Endothelial cell of umbilical vein (primary cell): ENCODE measurements around the gene CEP68. TPM values are rescaled to one million over a fixed set of nuclear protein-coding genes. Genes with fewer than 3 reads are reported as not detected.

ENCODE experiments used
- BruUV-seq: library from RNA; stranded (reverse); fragments of 400-500 nt; replicated peaks from 2 replicates; lab custom pipeline; 2021; lab: Mats Ljungman, UMichigan
- CTCF ChIA-PET: fragments of 300-600, 350-600 bp; sonication (Branson Sonifier 250); formaldehyde crosslinking; loops from one replicate; lab custom pipeline; 2021; ENCODE audit warnings: antibody characterized with exemption, inconsistent platforms; lab: Charles Lee
- POLR2A ChIA-PET: fragments of 300-600, 350-600 bp; sonication (Branson Sonifier 250); formaldehyde crosslinking; loops from one replicate; lab custom pipeline; 2021; ENCODE audit warnings: antibody characterized with exemption, inconsistent platforms; lab: Charles Lee
- DNase-seq: peaks from one replicate; pipeline ENCODE4 v3.0.0-alpha.2; 2011; ENCODE audit warnings: low read depth, low spot score
- FAIRE-seq: peaks from 2 replicates; lab custom pipeline; 2011; peaks lifted over from hg19 to GRCh38; lab: Jason Lieb, UNC
- H2AFZ ChIP-seq: 2 replicates; pipeline ENCODE4 v1.6.0; 2012; ENCODE audit warnings: low read depth, low read length, control low read depth, inconsistent platforms
- H3K27ac ChIP-seq: 2 replicates; pipeline ENCODE4 v1.5.1; 2011; ENCODE audit warnings: low read depth, mild to moderate bottlenecking, control low read depth, low read length, moderate library complexity; ENCODE audit not compliant: insufficient read depth
- H3K27me3 ChIP-seq, 2 experiments: 2 replicates each; pipeline versions ENCODE4 v1.6.0 to v1.6.1; 2011; ENCODE audit warnings: low read length in 2 of 2, mixed read lengths in 1 of 2; ENCODE audit not compliant: control insufficient read depth in 2 of 2, insufficient read depth in 2 of 2
- H3K36me3 ChIP-seq, 2 experiments: 2 replicates in 1 of 2; 3 replicates in 1 of 2; pipeline ENCODE4 v1.5.1; 2011; ENCODE audit warnings: low read length in 2 of 2, mild to moderate bottlenecking in 1 of 2, moderate library complexity in 1 of 2; ENCODE audit not compliant: control insufficient read depth in 2 of 2, insufficient read depth in 2 of 2; ENCODE audit errors: extremely low read depth in 1 of 2
- H3K4me1 ChIP-seq: 3 replicates; pipeline ENCODE4 v1.5.1; 2011; ENCODE audit warnings: mild to moderate bottlenecking, low read length; ENCODE audit not compliant: control insufficient read depth, insufficient read depth; ENCODE audit errors: extremely low read depth
- H3K4me2 ChIP-seq: 2 replicates; pipeline ENCODE4 v1.6.1; 2011; ENCODE audit warnings: low read length, control low read depth, mixed read lengths; ENCODE audit not compliant: insufficient read depth
- H3K4me3 ChIP-seq, 3 experiments: fragments of 200-600 bp in 1 of 3; sonication (generic), shearing (Covaris generic) in 1 of 3; replicated peaks in 1 of 3; 2 replicates each; pipeline ENCODE4 v1.5.1; 2011 to 2016; ENCODE audit warnings: control low read depth in 3 of 3, low read length in 3 of 3, mild to moderate bottlenecking in 2 of 3, inconsistent platforms in 1 of 3, low read depth in 1 of 3, moderate library complexity in 1 of 3; ENCODE audit not compliant: insufficient read depth in 1 of 3
- H3K79me2 ChIP-seq: 2 replicates; pipeline ENCODE4 v1.6.0; 2012; ENCODE audit warnings: low read length, inconsistent platforms; ENCODE audit not compliant: control insufficient read depth, insufficient read depth
- H3K9ac ChIP-seq: replicated peaks from 2 replicates; pipeline ENCODE3; 2011; ENCODE audit warnings: low read length, control low read depth; ENCODE audit not compliant: insufficient read depth; ENCODE audit errors: extremely low read depth
- H3K9me1 ChIP-seq: replicated peaks from 3 replicates; pipeline ENCODE4 v1.6.0; 2011; ENCODE audit warnings: mild to moderate bottlenecking, low read length; ENCODE audit not compliant: control insufficient read depth, insufficient read depth; ENCODE audit errors: extremely low read depth
- H3K9me3 ChIP-seq: replicated peaks from 2 replicates; pipeline ENCODE4 v1.5.1; 2012; ENCODE audit warnings: low read length, inconsistent platforms; ENCODE audit not compliant: control insufficient read depth, insufficient read depth
- H4K20me1 ChIP-seq: replicated peaks from 2 replicates; pipeline ENCODE3; 2011; ENCODE audit warnings: mild to moderate bottlenecking, low read length; ENCODE audit not compliant: control insufficient read depth, insufficient read depth; ENCODE audit errors: extremely low read depth
- CTCF ChIP-seq, 2 donors: IDR thresholded peaks; 1 replicate in 1 of 2; 2 replicates in 1 of 2; pipeline ENCODE4 v1.5.1; 2011; ENCODE audit warnings: low read length in 2 of 2, mild to moderate bottlenecking in 2 of 2, moderate library complexity in 2 of 2, control low read depth in 1 of 2, inconsistent platforms in 1 of 2, low read depth in 1 of 2; ENCODE audit not compliant: insufficient read depth in 1 of 2; ENCODE audit errors: extremely low read depth in 1 of 2
- EZH2 ChIP-seq: IDR thresholded peaks from 2 replicates; pipeline ENCODE4 v1.6.1; 2012; ENCODE audit warnings: borderline replicate concordance, low read depth, mild to moderate bottlenecking, moderate library complexity, low read length, inconsistent platforms; ENCODE audit not compliant: severe bottlenecking
- FOS ChIP-seq: IDR thresholded peaks from 2 replicates; pipeline ENCODE4 v1.6.1; 2011; ENCODE audit warnings: mild to moderate bottlenecking, low read length, moderate library complexity, borderline replicate concordance; ENCODE audit not compliant: insufficient read depth
- GATA2 ChIP-seq: IDR thresholded peaks from 2 replicates; pipeline ENCODE4 v1.7.0; 2011; ENCODE audit warnings: low read depth, mild to moderate bottlenecking, moderate library complexity, mixed read lengths, low read length; ENCODE audit not compliant: insufficient read length, insufficient read depth
- JUN ChIP-seq: IDR thresholded peaks from 2 replicates; pipeline ENCODE4 v1.6.1; 2011; ENCODE audit warnings: borderline replicate concordance, low read depth; ENCODE audit not compliant: insufficient read length, insufficient read depth
- MAX ChIP-seq: IDR thresholded peaks from 2 replicates; pipeline ENCODE4 v1.6.1; 2011; ENCODE audit not compliant: insufficient read depth, insufficient read length
- MYC ChIP-seq: IDR thresholded peaks from one replicate; pipeline ENCODE4 v1.6.1; 2011; ENCODE audit warnings: mild to moderate bottlenecking, low read depth, low read length
- POLR2A ChIP-seq: IDR thresholded peaks from 2 replicates; pipeline ENCODE4 v1.6.1; 2012; ENCODE audit warnings: low read depth, mild to moderate bottlenecking, control low read depth, low read length
- POLR2AphosphoS5 ChIP-seq: IDR thresholded peaks from 2 replicates; pipeline ENCODE4 v1.6.1; 2012; ENCODE audit warnings: low read depth, mild to moderate bottlenecking, control low read depth, low read length, moderate library complexity; ENCODE audit not compliant: insufficient read depth
- dilution Hi-C: fragments of 300-500 bp; cut with MboI; formaldehyde crosslinking; loops from one replicate; pipeline ENCODE4 v1.15.0; 2019; ENCODE audit warnings: low sequenced_read_pairs; ENCODE audit not compliant: extremely low pct_ligation_motif_present
- intact Hi-C: fragments of 100-400 bp; cut with micrococcal nuclease; formaldehyde crosslinking; loops from one replicate; pipeline ENCODE4 v1.10.0; 2022
- polyA plus RNA-seq, 4 experiments: library from polyadenylated mRNA; depleted of rRNA in 3 of 4; stranded (reverse) in 3 of 4; unstranded in 1 of 4; fragments of >200 nt; gene quantifications; 2 replicates each; pipeline versions ENCODE4 v1.2.1 to v1.2.3, GENCODE V29; 2011 to 2012; ENCODE audit warnings: missing spikeins in 1 of 4
- total RNA-seq: library from RNA; stranded (reverse); gene quantifications from 2 replicates; pipeline ENCODE4 v1.2.3, GENCODE V29; 2021

Gene CEP68
- total and polyA plus RNA-seq, 2 donors (not counting 3 experiments of a cell fraction or from before 2014, with no cell fraction given), result 21.4 to 22.0 TPM

GRCh38 chr2:65116645-65117044 lies 60.4 kb downstream of the CEP68 start:
- H3K4me1 ChIP-seq, result no peaks in the 10 kb centered on the region
- H3K36me3 ChIP-seq, result no peaks in the 10 kb centered on the region
- FAIRE-seq, result no peak
- no peak for DNase-seq
- peaks cover 46% of the 10 kb centered on the region for H4K20me1 ChIP-seq
- dilution Hi-C loops, result no loop called here
- H3K79me2 ChIP-seq, result peaks cover 98% of the 10 kb centered on the region
- H3K4me3 ChIP-seq, result no peak overlapping the region
- intact Hi-C loops, result no loop called here
- no peak for TF ChIP-seq POLR2A
- no peak for TF ChIP-seq MAX
- no peak for TF ChIP-seq GATA2
- TF ChIP-seq EZH2, result no peak
- TF ChIP-seq FOS, result no peak
- TF ChIP-seq POLR2AphosphoS5, result no peak
- no peak for TF ChIP-seq MYC
- TF ChIP-seq CTCF (IDR thresholded peaks at IDR 0.05; ENCODE audit: extremely low read depth in 1 of 2, insufficient read depth in 1 of 2, low read depth in 1 of 2, low read length in 2 of 2), result no peak
- TF ChIP-seq JUN, result no peak
- H2AFZ ChIP-seq, result no peak overlapping the region
- H3K4me2 ChIP-seq, result no peak overlapping the region
- ChIA-PET CTCF (no interaction called here), POLR2A (no interaction called here)
- H3K9me3 ChIP-seq, result no peaks in the 10 kb centered on the region
- no peaks in the 10 kb centered on the region for H3K27me3 ChIP-seq
- BruUV-seq, result no TSS peak
- H3K27ac ChIP-seq, result no peak overlapping the region
- peaks cover 5% of the 10 kb centered on the region for H3K9me1 ChIP-seq
- no peak overlapping the region for H3K9ac ChIP-seq
